IPS-NIHi7 (cell line): Measurements from ENCODE around the gene B4GALT2.

Experiments
- DNase-seq: peaks from one replicate; pipeline ENCODE4 v3.0.0; 2012; ENCODE audit warnings: mixed read lengths; ENCODE audit errors: extremely low spot score

Gene B4GALT2, protein sequence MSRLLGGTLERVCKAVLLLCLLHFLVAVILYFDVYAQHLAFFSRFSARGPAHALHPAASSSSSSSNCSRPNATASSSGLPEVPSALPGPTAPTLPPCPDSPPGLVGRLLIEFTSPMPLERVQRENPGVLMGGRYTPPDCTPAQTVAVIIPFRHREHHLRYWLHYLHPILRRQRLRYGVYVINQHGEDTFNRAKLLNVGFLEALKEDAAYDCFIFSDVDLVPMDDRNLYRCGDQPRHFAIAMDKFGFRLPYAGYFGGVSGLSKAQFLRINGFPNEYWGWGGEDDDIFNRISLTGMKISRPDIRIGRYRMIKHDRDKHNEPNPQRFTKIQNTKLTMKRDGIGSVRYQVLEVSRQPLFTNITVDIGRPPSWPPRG

DNA sequence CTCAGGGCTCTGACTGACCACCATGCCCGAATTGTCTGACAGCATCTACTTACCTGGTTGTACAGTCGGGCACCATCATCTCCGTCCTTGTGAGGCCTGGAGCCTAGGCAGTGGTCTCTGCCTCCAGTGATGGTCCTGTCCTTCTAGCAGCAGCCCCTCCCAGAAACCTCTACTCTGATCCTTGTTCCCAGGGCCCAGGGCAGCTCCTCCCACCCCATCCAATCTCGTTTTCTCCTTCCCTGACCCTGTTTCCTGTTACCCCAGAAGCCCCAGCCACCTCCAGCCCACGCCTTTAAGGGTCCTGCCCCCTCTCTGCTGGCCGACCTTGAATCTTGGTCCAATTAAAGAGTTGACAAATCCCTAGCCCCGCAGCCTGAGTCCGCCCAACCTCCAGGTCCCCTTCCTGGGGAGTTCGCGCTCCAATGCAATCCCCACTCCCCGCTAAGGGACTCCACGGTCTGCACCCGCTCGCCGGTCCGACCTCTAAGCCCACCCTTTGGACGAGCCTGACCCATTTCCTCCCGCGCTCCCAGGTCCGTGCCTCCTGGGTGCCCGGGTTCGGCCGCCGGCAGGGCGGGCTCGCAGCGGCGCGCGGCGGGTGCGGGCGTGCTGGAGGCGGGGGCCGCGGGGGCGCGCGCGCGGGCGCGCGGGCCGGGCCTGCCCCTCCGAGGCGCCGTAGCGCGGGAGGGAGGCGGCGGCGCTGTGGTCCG lies at the start of gene B4GALT2:
Gene B4GALT2 (plus strand): TSS at position 660 of the 710 bp plus-strand sequence. CDS start 1,951 bp downstream, outside the sequence.
- peak; percentile 78 for DNase-seq

DNA sequence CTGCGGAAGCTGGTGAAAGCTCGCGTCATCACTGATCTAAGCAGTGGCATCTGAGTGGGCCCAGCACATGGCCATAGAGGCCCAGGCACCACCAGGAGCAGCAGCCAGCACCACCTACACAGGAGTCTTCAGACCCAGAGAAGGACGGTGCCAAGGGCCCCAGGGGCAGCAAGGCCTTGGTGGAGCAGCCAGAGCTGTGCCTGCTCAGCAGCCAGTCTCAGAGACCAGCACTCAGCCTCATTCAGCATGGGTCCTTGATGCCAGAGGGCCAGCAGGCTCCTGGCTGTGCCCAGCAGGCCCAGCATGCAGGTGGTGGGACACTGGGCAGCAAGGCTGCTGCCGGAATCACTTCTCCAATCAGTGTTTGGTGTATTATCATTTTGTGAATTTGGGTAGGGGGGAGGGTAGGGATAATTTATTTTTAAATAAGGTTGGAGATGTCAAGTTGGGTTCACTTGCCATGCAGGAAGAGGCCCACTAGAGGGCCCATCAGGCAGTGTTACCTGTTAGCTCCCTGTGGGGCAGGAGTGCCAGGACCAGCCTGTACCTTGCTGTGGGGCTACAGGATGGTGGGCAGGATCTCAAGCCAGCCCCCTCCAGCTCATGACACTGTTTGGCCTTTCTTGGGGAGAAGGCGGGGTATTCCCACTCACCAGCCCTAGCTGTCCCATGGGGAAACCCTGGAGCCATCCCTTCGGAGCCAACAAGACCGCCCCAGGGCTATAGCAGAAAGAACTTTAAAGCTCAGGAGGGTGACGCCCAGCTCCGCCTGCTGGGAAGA lies 48.7 kb upstream of the B4GALT2 start:
- peak; percentile 73 for DNase-seq

DNA sequence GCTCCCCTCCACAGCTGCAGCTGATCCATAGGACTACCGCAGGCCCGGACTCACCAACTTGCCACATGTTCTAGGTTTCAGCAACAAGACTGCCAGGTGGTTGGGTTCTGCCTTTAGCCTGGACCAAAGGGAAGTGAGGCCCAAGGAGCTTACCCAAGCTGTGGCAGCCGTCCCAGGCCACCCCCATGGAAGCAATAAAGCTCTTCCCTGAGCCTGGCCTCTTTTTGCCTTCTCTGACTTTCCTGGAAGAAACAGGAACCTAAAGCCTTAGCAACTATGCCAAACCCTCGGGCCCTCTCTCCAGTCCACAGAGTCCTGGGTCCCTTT lies 48.1 kb upstream of the B4GALT2 start:
- no peak for DNase-seq

DNA sequence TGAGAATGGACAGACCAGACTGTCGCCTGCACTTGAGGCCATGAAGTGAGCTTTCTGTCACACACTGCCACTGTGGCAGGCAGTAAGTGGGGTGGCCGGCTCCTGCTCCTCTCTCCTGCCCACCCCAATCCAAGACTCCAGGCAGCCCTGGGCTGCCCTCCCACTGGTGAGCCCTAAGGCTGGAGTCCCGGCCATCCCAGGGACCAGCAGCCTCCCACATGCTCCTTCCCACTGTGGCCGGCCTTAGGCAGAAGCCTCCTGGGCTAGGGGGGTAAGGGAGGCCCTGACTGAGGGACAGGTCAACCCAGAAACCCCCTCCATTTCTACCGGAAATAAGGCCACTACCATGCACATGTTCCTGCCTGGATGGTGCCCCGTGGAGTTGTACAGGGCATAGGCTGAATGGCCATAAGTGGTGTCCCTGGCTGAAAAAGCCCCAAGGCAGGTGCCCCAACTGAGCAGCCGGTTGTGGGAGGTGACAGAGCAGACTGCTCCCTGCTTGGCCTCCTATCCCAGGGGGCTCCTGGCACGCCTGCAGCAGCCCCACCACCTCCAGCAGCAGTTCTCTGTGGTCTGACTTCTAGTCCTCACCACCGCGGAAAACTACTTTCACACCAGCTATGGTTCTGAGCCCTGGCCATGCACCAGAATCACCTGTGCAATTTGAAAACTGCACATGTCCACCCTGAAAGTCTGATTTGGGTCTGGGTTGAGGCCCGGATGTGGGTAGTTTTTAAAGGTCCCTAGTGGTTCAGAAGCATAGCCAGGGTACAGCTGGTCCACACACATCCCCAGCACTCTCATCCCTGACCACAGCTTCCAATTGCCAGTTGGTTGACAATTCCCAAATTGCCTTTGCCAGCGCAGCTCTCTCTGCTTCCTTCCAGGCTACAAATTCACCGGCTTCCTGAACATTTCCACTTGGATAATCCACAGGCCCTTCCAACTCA lies 47.0 kb upstream of the B4GALT2 start:
- no peak for DNase-seq

DNA sequence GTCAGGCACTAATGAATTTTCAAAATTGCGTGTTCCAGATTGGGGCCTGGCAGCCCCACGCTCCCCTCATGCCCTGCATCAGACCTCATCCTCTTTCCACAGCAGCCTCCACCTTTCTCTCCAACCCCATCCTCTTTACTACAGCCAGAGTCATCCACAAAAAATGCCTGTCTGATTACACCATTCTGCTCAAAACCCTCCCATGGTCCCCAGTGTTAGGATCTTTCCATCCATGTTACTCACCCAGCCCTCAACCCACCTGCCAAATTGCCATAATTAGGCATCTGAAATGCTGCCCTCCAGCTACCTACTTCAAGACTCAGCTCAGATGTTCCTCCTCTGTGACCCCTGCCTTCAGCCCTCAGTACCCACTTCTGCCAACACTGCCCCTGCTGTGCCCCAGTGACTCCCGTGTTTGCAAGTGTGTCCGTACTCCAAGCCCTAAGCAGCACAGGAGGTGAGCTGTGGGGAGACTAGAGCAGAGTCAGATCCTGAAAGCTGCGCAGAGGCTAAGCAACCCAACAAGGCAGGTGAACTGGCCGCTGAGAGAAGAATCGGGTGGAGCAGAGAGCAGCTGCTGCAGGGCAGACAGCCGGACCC lies 46.1 kb upstream of the B4GALT2 start:
- DNase-seq, result no peak

DNA sequence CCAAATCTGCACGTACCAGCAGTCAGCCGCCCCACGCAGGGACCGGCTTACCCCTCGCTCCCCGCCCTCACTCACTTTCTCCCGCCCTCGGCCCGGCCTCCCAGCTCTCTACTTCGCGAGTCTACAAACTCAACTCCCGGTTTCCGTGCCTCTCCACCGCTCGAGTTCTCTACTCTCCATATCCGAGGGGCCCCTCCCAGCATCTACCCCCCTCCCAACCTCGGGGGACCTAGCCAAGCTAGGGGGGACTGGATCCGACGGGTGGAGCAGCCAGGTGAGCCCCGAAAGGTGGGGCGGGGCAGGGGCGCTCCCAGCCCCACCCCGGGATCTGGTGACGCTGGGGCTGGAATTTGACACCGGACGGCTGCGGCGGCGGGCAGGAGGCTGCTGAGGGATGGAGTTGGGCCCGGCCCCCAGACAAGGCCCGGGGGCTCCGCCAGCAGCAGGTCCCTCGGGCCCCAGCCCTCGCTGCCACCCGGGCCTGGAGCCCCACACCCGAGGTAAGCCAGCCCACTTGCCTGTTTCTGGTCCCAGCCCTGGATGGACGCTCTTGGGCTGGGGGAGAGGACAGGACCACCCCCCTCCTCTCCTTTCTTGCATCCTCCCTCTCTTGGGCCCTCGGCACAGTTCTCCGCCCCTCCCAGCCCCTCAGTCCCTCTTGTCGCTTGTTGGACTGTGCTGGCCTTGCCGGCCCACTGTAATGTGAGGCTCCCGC lies 45.5 kb upstream of the B4GALT2 start, which contains the start of gene ARTN:
Gene ARTN (plus strand): TSS at position 416 of the 715 bp plus-strand sequence. CDS start 1,856 bp downstream, outside the sequence.
- DNase-seq, result peak; percentile 79

DNA sequence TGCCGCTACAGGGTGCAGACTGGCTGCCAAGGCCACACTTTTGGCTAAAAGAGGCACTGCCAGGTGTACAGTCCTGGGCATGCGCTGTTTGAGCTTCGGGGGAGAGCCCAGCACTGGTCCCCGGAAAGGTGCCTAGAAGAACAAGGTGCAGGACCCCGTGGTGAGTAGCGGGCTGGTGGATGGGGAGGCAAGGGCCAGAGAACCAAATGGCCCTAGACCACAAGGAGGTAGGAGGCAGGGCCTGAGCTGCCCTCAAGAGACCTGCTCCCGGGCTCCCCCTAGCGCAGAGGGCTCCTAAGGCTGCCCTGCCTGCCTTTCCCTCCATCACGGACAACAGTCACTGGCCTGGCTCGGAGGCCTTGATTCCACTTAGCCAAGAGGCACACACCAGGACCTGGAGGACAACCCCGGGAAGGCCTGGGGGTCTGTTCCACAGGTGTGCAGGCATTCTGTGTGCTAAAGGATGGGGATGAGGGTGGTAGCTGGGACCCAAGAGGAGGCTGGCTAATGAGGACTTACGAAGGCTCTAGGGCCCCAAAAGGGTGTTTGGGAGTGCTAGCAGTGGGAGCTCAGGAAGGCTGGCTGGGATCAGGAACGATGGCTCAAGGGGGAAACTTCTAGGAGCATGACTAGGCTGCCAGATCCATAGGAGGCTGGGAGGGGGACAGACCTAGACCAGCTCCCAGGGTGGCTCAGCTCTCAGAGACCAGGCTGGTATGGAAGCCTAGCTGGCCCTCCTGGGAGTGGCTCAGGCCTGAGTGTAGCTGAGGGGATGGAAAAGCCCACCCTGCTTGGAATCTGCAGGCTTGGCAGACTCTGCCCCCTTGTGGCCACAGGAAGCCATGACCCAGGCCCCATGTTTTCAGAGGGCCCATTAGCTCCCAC lies 44.7 kb upstream of the B4GALT2 start:
- peak; percentile 87 for DNase-seq

DNA sequence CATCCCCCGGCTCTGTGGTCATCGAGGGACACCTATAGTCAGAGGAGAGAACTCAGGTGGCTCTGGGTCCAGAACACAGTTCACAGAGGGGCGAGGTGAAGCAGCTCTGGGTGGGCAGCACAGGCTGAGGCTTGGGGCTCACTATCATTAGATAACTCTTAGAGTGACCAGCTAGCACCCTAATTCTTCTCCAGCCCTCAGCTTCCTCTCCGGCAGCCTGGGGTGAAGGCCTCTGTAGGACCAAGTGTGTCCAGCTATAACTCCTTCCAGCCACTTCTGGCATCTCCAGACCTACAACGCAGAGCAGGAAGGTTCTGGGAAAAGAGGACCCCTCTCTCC lies 44.1 kb upstream of the B4GALT2 start:
- no peak for DNase-seq

DNA sequence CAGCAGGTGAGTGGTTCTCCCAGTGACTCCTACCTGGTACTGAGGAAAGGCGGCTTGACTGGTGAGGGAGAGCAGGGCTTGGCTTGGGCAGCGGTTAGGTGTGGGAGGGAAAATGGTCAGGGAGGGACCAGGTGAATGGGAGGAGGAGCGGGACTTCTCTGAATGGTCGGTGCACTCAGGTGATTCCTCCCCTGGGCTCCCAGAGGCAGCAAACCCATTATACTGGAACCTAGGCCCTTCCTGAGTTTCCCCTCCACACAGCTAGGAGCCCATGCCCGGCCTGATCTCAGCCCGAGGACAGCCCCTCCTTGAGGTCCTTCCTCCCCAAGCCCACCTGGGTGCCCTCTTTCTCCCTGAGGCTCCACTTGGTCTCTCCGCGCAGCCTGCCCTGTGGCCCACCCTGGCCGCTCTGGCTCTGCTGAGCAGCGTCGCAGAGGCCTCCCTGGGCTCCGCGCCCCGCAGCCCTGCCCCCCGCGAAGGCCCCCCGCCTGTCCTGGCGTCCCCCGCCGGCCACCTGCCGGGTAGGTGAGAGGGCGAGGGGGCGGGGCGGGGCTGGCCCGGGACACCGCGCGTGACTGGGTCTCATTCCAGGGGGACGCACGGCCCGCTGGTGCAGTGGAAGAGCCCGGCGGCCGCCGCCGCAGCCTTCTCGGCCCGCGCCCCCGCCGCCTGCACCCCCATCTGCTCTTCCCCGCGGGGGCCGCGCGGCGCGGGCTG lies 43.1 kb upstream of the B4GALT2 start:
- DNase-seq, result peak; percentile 50

DNA sequence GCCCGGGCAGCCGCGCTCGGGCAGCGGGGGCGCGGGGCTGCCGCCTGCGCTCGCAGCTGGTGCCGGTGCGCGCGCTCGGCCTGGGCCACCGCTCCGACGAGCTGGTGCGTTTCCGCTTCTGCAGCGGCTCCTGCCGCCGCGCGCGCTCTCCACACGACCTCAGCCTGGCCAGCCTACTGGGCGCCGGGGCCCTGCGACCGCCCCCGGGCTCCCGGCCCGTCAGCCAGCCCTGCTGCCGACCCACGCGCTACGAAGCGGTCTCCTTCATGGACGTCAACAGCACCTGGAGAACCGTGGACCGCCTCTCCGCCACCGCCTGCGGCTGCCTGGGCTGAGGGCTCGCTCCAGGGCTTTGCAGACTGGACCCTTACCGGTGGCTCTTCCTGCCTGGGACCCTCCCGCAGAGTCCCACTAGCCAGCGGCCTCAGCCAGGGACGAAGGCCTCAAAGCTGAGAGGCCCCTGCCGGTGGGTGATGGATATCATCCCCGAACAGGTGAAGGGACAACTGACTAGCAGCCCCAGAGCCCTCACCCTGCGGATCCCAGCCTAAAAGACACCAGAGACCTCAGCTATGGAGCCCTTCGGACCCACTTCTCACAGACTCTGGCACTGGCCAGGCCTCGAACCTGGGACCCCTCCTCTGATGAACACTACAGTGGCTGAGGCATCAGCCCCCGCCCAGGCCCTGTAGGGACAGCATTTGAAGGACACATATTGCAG lies 42.4 kb upstream of the B4GALT2 start:
- DNase-seq, result peak; percentile 61

DNA sequence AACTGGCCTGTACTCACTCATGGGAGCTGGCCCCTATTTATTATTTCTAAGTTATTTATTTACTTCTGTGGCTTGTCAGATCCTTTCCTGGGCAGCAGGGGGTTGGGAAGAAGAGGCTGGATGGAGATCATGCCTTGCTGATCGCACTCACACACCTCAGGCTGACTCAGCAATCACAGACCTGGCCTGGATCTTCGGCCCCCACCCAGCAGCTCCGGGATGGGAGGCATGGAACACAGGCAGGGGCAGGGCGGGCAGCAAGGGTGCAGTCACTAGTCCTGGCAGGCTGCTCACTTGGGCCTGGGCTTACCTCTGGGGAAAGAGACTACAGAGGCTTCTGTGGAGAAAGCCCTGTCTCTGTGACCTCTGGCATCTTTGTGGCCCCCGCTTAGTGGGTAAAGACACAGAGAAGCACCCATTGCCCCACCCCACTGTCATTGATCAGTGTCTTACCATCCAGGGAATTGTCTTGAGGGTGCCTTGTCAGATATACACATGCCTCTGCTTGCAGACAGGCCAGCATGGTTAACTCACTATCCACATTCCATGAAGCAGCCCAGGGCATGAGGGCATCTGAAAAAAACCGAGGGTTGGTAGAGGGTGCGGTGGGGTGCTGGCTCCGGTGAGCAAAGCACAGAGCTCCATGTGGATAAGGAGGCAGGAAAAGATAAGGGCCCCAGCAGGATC lies 41.7 kb upstream of the B4GALT2 start:
- DNase-seq, result no peak

DNA sequence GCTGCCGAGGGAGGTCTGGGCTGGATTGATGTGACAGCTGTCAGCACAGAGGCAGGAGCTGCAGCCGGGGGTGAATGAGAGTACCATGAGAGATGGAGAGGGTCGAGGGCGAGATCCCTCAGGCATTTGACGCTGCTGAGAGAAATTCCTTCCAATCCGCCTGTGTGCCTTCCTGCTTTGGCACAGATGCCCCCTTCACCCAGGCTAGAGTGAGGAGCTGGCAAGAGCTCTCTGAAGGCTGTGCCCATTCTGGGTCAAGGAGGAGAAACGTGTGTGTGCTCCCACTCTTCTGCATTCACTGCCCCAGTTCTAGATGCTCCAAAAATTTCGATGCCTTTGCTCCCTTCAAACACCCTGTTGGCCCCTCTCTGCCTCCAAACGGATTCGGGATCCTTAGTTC lies 40.6 kb upstream of the B4GALT2 start:
- no peak for DNase-seq

DNA sequence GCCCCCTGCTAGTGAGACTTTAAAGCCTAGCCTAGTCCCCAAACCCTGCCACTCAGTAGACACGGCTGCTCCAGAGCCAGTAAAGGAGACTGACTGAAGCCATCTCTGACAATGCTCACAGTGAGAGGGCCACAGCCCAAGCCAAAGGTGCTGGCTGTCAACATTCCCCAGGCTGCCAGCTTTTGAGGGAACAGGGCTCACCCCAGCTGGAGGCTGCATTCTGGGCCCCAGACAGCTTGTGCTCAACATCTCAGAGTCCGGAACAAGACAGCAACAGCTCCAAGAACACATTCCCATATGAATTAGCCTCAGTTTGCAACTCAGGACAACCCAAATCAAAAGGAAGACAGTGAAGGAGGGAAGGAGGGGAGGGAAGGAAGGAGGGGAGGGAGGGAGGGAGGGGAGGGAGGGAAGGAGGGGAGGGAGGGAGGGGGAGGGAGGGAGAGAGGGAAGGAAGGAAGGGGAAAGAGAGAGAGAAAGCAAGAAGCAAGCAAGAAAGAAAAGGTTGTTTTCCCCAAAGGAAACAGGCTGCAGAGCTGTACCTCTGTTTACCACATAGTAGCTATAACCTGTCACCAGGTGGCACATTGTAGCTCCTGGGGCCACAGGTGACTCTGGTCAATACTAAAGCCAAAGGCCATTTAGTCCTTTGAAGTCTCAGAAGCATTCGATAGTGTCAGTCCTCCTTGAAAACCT lies 40.0 kb upstream of the B4GALT2 start:
- no peak for DNase-seq

DNA sequence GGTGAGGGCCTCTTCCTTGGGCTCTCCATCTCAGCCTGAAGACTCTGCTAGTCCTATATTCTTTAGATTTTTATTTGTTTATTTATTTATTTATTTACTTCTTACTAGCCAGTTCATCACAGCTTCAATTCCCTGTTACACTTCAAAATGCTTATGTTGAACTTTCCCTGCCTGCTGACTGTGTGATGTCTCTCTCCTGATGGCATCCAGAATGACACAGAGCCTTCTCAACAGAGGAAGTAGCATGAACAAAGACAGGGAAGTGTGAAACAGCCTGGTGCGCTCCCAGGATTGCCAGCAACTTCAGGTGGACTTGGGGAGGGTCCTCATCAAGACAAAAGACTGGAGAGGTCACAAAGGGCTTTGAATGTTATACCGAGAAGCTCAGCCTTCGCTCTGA lies 36.6 kb upstream of the B4GALT2 start:
- no peak for DNase-seq

DNA sequence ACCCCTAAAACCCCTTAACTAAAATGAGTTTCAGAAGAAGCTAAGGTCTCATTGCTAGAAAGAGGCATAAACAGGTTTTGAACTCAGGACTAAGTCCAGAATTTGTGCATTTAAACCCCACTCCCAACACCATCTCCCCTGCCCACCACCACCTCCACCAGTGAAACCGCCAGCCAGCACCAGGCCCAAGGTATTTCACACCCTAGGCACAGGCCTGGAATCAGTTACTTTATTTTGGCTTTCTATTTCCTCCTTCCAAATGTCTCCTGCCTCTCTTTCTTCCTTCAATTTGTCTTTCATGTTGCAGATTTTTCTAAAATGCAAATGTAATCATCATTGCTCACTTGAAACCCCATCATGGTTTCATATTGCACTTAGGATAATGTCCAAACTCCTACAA lies 34.1 kb upstream of the B4GALT2 start:
- DNase-seq, result no peak

DNA sequence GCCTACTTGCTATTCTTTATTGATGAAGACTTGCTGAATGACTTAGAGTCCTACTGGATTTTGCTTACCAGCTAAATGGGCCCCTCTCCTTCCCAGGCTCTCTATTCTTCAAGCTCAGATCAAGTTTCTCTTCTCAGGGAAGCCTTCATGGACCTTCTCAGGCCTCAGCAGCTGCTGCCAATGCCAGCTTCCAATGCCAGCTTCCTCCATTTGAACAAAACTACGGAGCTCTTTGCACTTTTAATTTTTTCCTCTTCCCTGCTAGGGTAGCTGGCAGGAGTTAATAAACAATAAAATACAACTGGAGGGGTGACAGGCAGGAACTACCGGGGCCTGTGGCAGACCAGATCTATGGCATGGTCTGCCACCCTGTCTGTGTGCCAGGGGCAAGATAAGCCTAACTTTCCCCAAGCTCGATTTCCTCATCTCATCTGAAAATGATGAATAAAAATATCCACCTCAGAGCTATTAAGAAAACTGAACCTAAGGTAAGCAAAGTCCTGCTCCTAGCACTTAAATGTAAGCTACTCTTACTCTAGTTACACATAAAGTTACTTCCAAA lies 33.3 kb upstream of the B4GALT2 start:
- no peak for DNase-seq
